K562 (cell line): ENCODE results near the gene CEP128. TPM values are rescaled to one million over a fixed set of nuclear protein-coding genes. Genes with fewer than 3 reads are reported as not detected.

ENCODE experiments used
- DACH1 ChIP-seq: fragments of 450-650 bp; IDR thresholded peaks from 2 replicates; pipeline ENCODE4 v1.6.1; 2018; ENCODE audit not compliant: partially characterized antibody
- DIDO1 ChIP-seq: fragments of 450-650 bp; IDR thresholded peaks from 2 replicates; pipeline ENCODE4 v1.6.1; 2016; ENCODE audit warnings: low read depth, missing biosample characterization, missing genetic modification characterization
- EP400 ChIP-seq: fragments of 450-650 bp; IDR thresholded peaks from 2 replicates; pipeline ENCODE4 v1.6.1; 2017; ENCODE audit warnings: antibody characterized with exemption, mild to moderate bottlenecking, moderate library complexity
- MNT ChIP-seq, 2 experiments: fragments of 450-650 bp; conservative IDR thresholded peaks; 2 replicates each; pipeline ENCODE4 v1.6.1; 2017; ENCODE audit warnings: mild to moderate bottlenecking in 2 of 2, moderate library complexity in 2 of 2
- SRSF9 ChIP-seq: fragments of 200-400 bp; formaldehyde crosslinking; IDR thresholded peaks from 2 replicates; pipeline ENCODE4 v1.6.1; 2017; ENCODE audit warnings: low read depth, low read length, borderline replicate concordance
- TOE1 ChIP-seq, 2 experiments: fragments of 450-650 bp in 1 of 2; sonication (generic) in 1 of 2; formaldehyde crosslinking in 1 of 2; IDR thresholded peaks; 2 replicates each; pipeline versions ENCODE4 v1.7.1 to v1.8.0; 2016 to 2022; ENCODE audit warnings: borderline replicate concordance in 2 of 2, mild to moderate bottlenecking in 2 of 2, antibody characterized with exemption in 1 of 2, inconsistent platforms in 1 of 2, low read depth in 1 of 2, missing genetic modification reagents in 1 of 2, moderate library complexity in 1 of 2
- ZNF583 ChIP-seq: fragments of 250-450 bp; sonication (Bioruptor Pico); IDR thresholded peaks from 2 replicates; pipeline ENCODE4 v1.4.0; 2020
- polyA plus RNA-seq, 8 experiments: library from polyadenylated mRNA; depleted of rRNA in 4 of 8; stranded (reverse) in 5 of 8; unstranded in 3 of 8; fragments of >200 nt; fragmentation: Nextera tagmentation in 2 of 8; fragmentation: Illumina TruSeq in 1 of 8; extraction: Ambion mirVana in 2 of 8; extraction: Trizol in 1 of 8; gene quantifications; 2 replicates each; pipeline versions ENCODE4 v1.2.1 to v1.2.3, GENCODE V29; 2011 to 2014; ENCODE audit warnings: inconsistent platforms in 1 of 8, missing spikeins in 1 of 8
- total RNA-seq, 7 experiments: library from RNA; depleted of rRNA in 6 of 7; stranded (reverse); fragments of >200 nt in 6 of 7; fragmentation: Illumina TruSeq in 2 of 7; extraction: Trizol in 2 of 7; gene quantifications; 2 replicates each; pipeline versions ENCODE4 v1.2.1 to v1.2.3, GENCODE V29; 2011 to 2021; ENCODE audit warnings: low replicate concordance in 1 of 7
- TF ChIP-seq, protein P1 (sequence below): sonication (generic); IDR thresholded peaks from 2 replicates; pipeline ENCODE4 v1.6.1; 2016
- TF ChIP-seq, protein P2 (sequence below): fragments of 250-450 bp; sonication (Bioruptor Pico); IDR thresholded peaks from 2 replicates; pipeline ENCODE4 v1.9.0; 2021; ENCODE audit warnings: mild to moderate bottlenecking, inconsistent platforms

Gene CEP128
- total and polyA plus RNA-seq, 9 of the 15 experiments (the other 6 are each of a cell fraction or from before 2014, with no cell fraction given): 2.3 to 9.2 (median 4.6) TPM

DNA sequence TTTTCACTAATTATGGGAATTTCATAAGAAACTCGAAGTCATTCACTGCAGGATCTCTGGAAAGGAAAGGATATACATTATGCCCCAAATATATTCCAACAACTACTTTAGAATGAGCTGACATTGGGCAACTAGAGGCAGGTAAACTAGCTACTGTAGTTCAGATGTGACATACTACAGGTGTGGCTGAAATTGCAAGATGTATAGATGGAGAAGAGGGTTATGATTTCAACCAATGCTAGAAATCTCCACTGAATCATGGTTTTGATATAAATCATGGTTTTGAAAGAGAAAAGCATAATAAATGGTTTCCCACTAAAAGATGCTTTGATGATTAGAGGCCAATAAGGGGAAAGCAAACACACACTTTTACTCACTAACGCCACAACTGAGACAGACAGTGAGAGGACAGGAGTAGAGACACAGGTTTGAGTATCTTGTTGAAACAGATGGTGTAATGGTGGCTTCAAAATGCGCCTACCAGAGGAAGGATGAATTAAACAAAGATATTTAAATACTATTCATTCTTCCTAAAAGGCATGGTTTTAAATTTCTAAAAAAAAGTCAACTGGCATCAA lies 434.2 kb downstream of the CEP128 start (continued):
- TF ChIP-seq TOE1 (IDR thresholded peaks at IDR 0.05; ENCODE audit: borderline replicate concordance) (no peak), TOE1 (CRISPR knock-in tag; IDR thresholded peaks at IDR 0.05; ENCODE audit: borderline replicate concordance, low read depth) (no peak), MNT (conservative IDR thresholded peaks at IDR 0.05) (no peak), ZNF583 (CRISPR knock-in tag) (no peak), EP400 (no peak), SRSF9 (no peak), DACH1 (no peak), DIDO1 (tag) (no peak)
- TF ChIP-seq, protein P1, sequence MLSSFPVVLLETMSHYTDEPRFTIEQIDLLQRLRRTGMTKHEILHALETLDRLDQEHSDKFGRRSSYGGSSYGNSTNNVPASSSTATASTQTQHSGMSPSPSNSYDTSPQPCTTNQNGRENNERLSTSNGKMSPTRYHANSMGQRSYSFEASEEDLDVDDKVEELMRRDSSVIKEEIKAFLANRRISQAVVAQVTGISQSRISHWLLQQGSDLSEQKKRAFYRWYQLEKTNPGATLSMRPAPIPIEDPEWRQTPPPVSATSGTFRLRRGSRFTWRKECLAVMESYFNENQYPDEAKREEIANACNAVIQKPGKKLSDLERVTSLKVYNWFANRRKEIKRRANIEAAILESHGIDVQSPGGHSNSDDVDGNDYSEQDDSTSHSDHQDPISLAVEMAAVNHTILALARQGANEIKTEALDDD: no peak
- TF ChIP-seq, protein P2, sequence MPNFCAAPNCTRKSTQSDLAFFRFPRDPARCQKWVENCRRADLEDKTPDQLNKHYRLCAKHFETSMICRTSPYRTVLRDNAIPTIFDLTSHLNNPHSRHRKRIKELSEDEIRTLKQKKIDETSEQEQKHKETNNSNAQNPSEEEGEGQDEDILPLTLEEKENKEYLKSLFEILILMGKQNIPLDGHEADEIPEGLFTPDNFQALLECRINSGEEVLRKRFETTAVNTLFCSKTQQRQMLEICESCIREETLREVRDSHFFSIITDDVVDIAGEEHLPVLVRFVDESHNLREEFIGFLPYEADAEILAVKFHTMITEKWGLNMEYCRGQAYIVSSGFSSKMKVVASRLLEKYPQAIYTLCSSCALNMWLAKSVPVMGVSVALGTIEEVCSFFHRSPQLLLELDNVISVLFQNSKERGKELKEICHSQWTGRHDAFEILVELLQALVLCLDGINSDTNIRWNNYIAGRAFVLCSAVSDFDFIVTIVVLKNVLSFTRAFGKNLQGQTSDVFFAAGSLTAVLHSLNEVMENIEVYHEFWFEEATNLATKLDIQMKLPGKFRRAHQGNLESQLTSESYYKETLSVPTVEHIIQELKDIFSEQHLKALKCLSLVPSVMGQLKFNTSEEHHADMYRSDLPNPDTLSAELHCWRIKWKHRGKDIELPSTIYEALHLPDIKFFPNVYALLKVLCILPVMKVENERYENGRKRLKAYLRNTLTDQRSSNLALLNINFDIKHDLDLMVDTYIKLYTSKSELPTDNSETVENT (CRISPR knock-in tag): no peak
